DND-41 (cell line): Measurements from ENCODE around the gene COTL1.

ENCODE experiments used
- ATAC-seq: fragments of 200-7000 bp; cut with Tn5 transposase; 3 replicates; pipeline ENCODE4 v1.9.1; 2021; ENCODE audit warnings: low read depth; ENCODE audit not compliant: insufficient read depth
- DNase-seq: peaks from one replicate; pipeline ENCODE4 v3.0.0-alpha.2; 2020
- H2AFZ ChIP-seq: 2 replicates; pipeline ENCODE4 v1.6.0; 2012; ENCODE audit warnings: low read depth, low read length
- H3K27ac ChIP-seq: 2 replicates; pipeline ENCODE4 v1.5.1; 2012; ENCODE audit warnings: low read length, inconsistent platforms
- H3K27me3 ChIP-seq: fragments of 200-600 bp; sonication (generic); 2 replicates; pipeline ENCODE4 v1.6.0; 2012; ENCODE audit warnings: low read length, mild to moderate bottlenecking, inconsistent platforms; ENCODE audit not compliant: insufficient read depth, poor library complexity
- H3K36me3 ChIP-seq: 2 replicates; pipeline ENCODE4 v1.5.1; 2012; ENCODE audit warnings: low read length, inconsistent platforms; ENCODE audit not compliant: insufficient read depth
- H3K4me1 ChIP-seq: 2 replicates; pipeline ENCODE4 v1.5.1; 2012; ENCODE audit warnings: mild to moderate bottlenecking, low read length; ENCODE audit not compliant: insufficient read depth
- H3K4me2 ChIP-seq: 2 replicates; pipeline ENCODE4 v1.6.0; 2012; ENCODE audit warnings: mild to moderate bottlenecking, moderate library complexity, low read length, inconsistent platforms; ENCODE audit not compliant: insufficient read depth
- H3K4me3 ChIP-seq, 2 experiments: fragments of 200-600 bp in 1 of 2; shearing (Covaris generic) in 1 of 2; 2 replicates each; pipeline ENCODE4 v1.5.1; 2012 to 2016; ENCODE audit warnings: inconsistent platforms in 2 of 2, low read length in 2 of 2, mild to moderate bottlenecking in 2 of 2, low read depth in 1 of 2, moderate library complexity in 1 of 2
- H3K79me2 ChIP-seq: 2 replicates; pipeline ENCODE4 v1.6.0; 2012; ENCODE audit warnings: low read length, inconsistent platforms; ENCODE audit not compliant: insufficient read depth
- H3K9ac ChIP-seq: 2 replicates; pipeline ENCODE4 v1.6.0; 2012; ENCODE audit warnings: low read depth, mild to moderate bottlenecking, inconsistent platforms, low read length, moderate library complexity
- H3K9me3 ChIP-seq: 2 replicates; pipeline ENCODE4 v1.5.1; 2012; ENCODE audit warnings: low read length, moderate library complexity, mild to moderate bottlenecking, inconsistent platforms; ENCODE audit not compliant: insufficient read depth, severe bottlenecking
- H4K20me1 ChIP-seq: 2 replicates; pipeline ENCODE4 v1.6.0; 2012; ENCODE audit warnings: low read length; ENCODE audit not compliant: insufficient read depth
- CTCF ChIP-seq: IDR thresholded peaks from 2 replicates; pipeline ENCODE4 v1.5.1; 2012; ENCODE audit warnings: borderline replicate concordance, low read length, moderate library complexity, mild to moderate bottlenecking; ENCODE audit not compliant: poor library complexity, severe bottlenecking; ENCODE audit errors: extremely low read depth
- EZH2 ChIP-seq: IDR thresholded peaks from 3 replicates; pipeline ENCODE4 v1.6.1; 2012; ENCODE audit warnings: borderline replicate concordance, low read depth, mild to moderate bottlenecking, moderate library complexity, low read length, inconsistent platforms; ENCODE audit not compliant: severe bottlenecking

The COTL1 gene

GRCh38 chr16:84543253-84543652 lies 74.6 kb downstream of the COTL1 start:
- Histone ChIP-seq H3K9ac (no peak overlapping the region), H3K4me3 (no peak overlapping the region), H3K9me3 (no peaks in the 10 kb centered on the region), H3K4me1 (no peaks in the 10 kb centered on the region), H3K4me2 (no peak overlapping the region), H2AFZ (no peak overlapping the region), H3K27ac (no peak overlapping the region), H3K27me3 (no peaks in the 10 kb centered on the region), H3K36me3 (no peaks in the 10 kb centered on the region), H4K20me1 (no peaks in the 10 kb centered on the region), H3K79me2 (no peaks in the 10 kb centered on the region)
- no peak for TF ChIP-seq EZH2
- no peak for TF ChIP-seq CTCF
- DNase-seq (no peak), ATAC-seq (no peak)

- H3K4me3 ChIP-seq, result no peak overlapping the region
- no peak overlapping the region for H3K9ac ChIP-seq
- no peaks in the 10 kb centered on the region for H3K9me3 ChIP-seq
- no peak for TF ChIP-seq EZH2
- TF ChIP-seq CTCF, result no peak
- DNase-seq (no peak), ATAC-seq (no peak)
- no peaks in the 10 kb centered on the region for H3K79me2 ChIP-seq
- no peaks in the 10 kb centered on the region for H3K4me1 ChIP-seq
- H2AFZ ChIP-seq, result no peak overlapping the region
- no peaks in the 10 kb centered on the region for H4K20me1 ChIP-seq
- H3K27me3 ChIP-seq, result no peaks in the 10 kb centered on the region
- no peaks in the 10 kb centered on the region for H3K36me3 ChIP-seq
- no peak overlapping the region for H3K27ac ChIP-seq
- H3K4me2 ChIP-seq, result no peak overlapping the region
These were observed 75.7 kb downstream of the COTL1 start for GRCh38 chr16:84541999-84542817.

- no peak for ATAC-seq
- no peak for DNase-seq
- Histone ChIP-seq H3K27ac (no peak overlapping the region), H3K9me3 (no peaks in the 10 kb centered on the region), H3K27me3 (peaks cover 2% of the 10 kb centered on the region), H3K79me2 (no peaks in the 10 kb centered on the region), H4K20me1 (no peaks in the 10 kb centered on the region), H2AFZ (no peak overlapping the region), H3K4me2 (no peak overlapping the region), H3K4me3 (no peak overlapping the region), H3K9ac (no peak overlapping the region), H3K36me3 (no peaks in the 10 kb centered on the region), H3K4me1 (no peaks in the 10 kb centered on the region)
- no peak for TF ChIP-seq EZH2
- no peak for TF ChIP-seq CTCF
These were observed 77.7 kb downstream of the COTL1 start for GRCh38 chr16:84540194-84540593.

GRCh38 chr16:84538222-84538840 lies 79.5 kb downstream of the COTL1 start:
- Histone ChIP-seq H3K4me2 (no peak overlapping the region), H3K36me3 (no peaks in the 10 kb centered on the region), H3K4me1 (no peaks in the 10 kb centered on the region), H3K9me3 (no peaks in the 10 kb centered on the region), H2AFZ (no peak overlapping the region), H3K4me3 (no peak overlapping the region), H3K27me3 (peaks cover 7% of the 10 kb centered on the region), H3K79me2 (no peaks in the 10 kb centered on the region), H3K9ac (no peak overlapping the region), H4K20me1 (no peaks in the 10 kb centered on the region), H3K27ac (no peak overlapping the region)
- TF ChIP-seq CTCF (no peak), EZH2 (no peak)
- ATAC-seq (no peak), DNase-seq (no peak)
